ENCODE results near the gene BAIAP2L1.

The BAIAP2L1 gene

GRCh38 chr7:98287486-98287959 is 113.4 kb downstream of the BAIAP2L1 start:
- TF ChIP-seq CTCF (IDR thresholded peaks at IDR 0.05; ENCODE audit: insufficient read depth, low read depth, low read length, missing control alignments), result no peak
- no peak for DNase-seq (ENCODE audit: low read depth)

GRCh38 chr7:98286701-98287485 is 114.0 kb downstream of the BAIAP2L1 start:
- TF ChIP-seq CTCF (IDR thresholded peaks at IDR 0.05; ENCODE audit: insufficient read depth, low read depth, low read length, missing control alignments), result no peak
- no peak overlapping the region for H3K4me3 ChIP-seq (ENCODE audit: low read depth, low read length)
- no peak for DNase-seq (ENCODE audit: low read depth)

More at GRCh38 chr7:98287486-98287959, 113.4 kb downstream of the BAIAP2L1 start:
- H3K4me3 ChIP-seq (ENCODE audit: low read depth, low read length), result no peak overlapping the region

- DNase-seq (ENCODE audit: low read depth), result no peak
- H3K4me3 ChIP-seq (ENCODE audit: low read depth, low read length), result no peak overlapping the region
- no peak for TF ChIP-seq CTCF (IDR thresholded peaks at IDR 0.05; ENCODE audit: insufficient read depth, low read depth, low read length, missing control alignments)
Measured at GRCh38 chr7:98286093-98286539, 114.8 kb downstream of the BAIAP2L1 start.

- no peak for TF ChIP-seq CTCF (IDR thresholded peaks at IDR 0.05; ENCODE audit: insufficient read depth, low read depth, low read length, missing control alignments)
- DNase-seq (ENCODE audit: low read depth), result no peak
- no peak overlapping the region for H3K4me3 ChIP-seq (ENCODE audit: low read depth, low read length)
Measured at GRCh38 chr7:98285157-98286092, 115.5 kb downstream of the BAIAP2L1 start.

- no peak for DNase-seq (ENCODE audit: low read depth)
- no peak for TF ChIP-seq CTCF (IDR thresholded peaks at IDR 0.05; ENCODE audit: insufficient read depth, low read depth, low read length, missing control alignments)
- H3K4me3 ChIP-seq (ENCODE audit: low read depth, low read length), result no peak overlapping the region
Measured at GRCh38 chr7:98284335-98285036, 116.4 kb downstream of the BAIAP2L1 start.

- DNase-seq (ENCODE audit: low read depth), result no peak
- no peak overlapping the region for H3K4me3 ChIP-seq (ENCODE audit: low read depth, low read length)
- no peak for TF ChIP-seq CTCF (IDR thresholded peaks at IDR 0.05; ENCODE audit: insufficient read depth, low read depth, low read length, missing control alignments)
Measured at GRCh38 chr7:98283887-98284222, 117.0 kb downstream of the BAIAP2L1 start.
